NCI-H82 treated with DMSO at 0.1 percent for 48 hours (cell line): ENCODE results near the gene FMN1.

ENCODE experiments used
- DNase-seq: peaks from one replicate; lab custom pipeline; 2025; ENCODE audit not compliant: unreplicated experiment; lab: John Stamatoyannopoulos, UW

The FMN1 gene

DNA sequence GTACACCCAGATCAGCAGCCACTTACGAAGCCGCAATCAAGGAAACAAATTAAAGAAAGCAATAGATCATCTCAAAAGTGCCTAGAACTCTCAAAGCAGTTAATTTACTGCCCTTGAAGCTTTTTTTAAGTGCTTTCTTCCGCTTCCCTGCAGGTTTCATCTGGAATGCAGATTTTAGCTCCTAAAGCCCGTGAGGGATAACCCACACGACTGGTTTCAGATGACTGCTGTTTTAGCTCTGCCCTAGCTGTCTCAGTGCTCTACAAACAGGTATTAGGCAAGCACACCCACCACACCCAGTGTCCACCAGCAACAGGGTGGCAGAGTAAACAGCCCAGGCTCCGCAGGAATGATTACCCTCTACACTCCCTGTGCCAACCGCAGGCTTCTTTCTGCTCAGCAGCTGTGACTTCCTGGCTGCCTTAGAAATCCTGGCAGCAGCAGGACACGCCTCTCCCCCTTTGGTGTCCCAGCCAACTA, 126.0 kb downstream of the FMN1 start:
- no peak for DNase-seq

DNA sequence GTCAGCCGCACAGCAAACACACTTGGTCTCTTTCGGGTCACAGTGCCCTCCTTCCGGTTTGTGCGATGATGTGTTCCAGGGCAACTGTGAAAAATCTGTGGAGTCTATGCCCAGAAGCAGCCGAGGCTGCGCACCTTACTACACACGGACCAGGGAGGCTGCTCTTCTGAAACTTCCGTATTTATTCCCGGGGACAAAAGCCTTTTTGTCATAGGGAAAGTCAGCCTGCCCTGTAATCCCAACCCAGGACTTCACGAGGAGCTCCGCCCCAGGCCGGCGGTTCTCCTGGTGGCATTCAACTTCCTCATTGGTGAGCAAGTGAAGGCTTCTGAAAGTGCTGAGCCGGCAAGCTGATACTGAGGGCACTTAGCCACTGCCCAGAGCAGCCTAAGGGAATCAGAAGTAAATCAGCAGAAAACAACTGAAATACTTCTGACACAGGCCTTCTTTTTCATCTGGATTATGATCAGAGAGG, 126.5 kb downstream of the FMN1 start:
- DNase-seq = no peak

DNA sequence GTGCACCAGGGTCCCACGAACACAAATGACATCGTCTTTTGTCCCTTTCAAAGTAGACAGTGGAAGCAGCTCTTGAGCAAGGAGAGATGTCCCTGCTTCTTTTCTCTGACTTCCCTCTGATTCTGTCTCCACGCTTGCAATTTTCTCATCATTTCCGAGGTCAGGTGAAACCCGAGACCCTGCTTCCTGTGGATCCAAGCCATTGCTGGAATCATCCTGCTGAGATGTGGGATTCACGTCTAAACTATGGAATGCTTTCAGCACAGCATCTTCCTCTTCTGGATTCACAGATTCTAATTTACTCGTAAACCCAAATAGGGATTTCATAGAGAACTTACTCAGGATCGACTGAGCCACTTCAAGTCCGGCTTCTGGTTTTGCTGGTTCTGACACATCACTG, 127.1 kb downstream of the FMN1 start:
- DNase-seq = no peak

DNA sequence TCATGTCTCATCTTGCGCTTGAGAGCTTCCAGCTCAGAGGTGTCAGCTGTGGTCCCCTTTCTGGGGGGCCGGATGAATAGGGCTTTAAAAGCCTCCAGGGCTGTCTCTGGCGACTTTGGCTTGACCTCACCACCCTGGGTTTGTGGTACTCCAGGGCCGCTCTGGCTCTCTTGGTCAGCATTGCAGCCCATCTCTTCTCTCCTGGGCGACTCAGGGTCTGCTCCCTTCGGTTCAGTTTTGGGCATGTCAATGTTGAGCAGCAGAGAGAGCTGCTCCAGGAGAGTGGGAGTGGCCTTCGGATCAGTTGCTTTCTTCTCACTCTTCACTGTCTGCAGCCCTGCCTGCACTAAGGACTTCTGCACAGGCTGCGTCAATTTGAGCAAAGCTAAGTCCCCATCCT, 127.9 kb downstream of the FMN1 start:
- DNase-seq = no peak

DNA sequence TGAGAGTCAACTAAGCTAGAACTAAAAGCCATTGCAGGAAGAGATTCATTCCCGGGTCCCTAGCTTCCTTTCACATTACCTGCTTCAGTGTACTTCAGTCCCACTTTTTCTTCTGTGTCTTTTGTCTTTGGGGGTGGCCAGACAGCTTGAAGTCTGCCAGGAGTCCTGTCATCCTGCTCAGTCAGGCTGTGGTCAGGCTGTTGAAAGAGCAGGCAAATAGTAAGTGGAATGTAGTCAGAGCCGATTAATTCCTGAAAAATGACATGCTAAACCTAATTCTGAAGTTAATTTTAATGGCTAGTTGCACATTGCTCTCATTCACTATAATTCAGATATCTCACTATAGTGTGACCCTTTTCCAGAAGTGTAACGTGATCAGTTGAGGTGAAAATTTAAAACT, 129.6 kb downstream of the FMN1 start:
- no peak for DNase-seq

DNA sequence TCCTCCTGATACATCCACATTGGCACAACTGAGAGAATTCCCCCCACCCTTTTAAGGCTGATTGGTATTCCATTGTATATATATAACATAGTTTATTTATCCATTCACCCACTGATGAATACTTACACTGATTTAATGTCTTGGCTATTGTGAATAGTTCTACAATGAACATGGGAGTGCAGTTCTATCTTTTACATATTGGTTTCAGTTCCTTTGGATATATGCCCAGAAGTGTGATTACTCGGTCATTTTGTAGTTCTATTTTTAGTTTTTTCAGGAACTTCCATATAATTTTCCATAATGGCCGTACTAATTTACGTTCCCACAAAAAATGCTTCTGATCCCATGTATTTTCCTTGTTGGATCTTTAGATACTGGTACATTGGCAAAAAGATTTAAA, 135.3 kb downstream of the FMN1 start:
- no peak for DNase-seq

DNA sequence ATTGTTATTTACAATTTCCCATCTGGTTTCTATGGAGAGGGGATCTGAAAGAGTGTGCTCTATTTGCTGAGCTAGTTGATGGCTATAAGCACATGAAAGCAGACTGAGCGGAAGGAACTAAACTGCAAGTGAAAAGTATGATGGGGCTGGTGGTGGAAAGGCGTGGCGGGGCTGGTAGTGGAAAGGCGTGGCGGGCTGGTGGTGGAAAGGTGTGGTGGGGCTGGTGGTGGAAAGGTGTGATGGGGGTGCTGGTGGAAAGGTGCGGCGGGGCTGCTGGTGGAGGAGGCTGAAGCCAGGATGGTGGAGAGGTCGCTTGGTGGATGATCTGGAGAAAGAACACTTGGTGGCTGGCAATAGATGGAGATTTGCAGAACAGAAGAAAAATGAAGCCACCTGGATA, 136.7 kb downstream of the FMN1 start:
- DNase-seq = no peak

DNA sequence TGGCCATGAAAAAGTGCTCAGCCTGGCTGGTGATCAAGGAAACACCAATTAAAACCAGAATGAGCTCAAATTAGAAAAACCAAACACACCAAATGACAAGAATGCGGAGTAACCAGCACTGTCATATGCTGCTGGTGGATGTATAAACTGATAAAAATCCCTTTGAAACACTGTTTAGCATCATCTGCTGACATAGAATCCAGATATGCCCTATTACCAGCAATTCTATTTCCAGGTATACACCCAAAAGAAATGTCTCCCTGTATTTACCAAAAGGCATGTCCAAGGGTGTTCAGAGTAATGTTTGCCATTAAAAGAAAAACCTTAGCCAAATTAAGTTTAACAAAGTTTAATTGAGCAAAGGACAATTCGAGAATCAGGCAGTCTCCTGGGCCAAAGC, 138.6 kb downstream of the FMN1 start:
- no peak for DNase-seq

DNA sequence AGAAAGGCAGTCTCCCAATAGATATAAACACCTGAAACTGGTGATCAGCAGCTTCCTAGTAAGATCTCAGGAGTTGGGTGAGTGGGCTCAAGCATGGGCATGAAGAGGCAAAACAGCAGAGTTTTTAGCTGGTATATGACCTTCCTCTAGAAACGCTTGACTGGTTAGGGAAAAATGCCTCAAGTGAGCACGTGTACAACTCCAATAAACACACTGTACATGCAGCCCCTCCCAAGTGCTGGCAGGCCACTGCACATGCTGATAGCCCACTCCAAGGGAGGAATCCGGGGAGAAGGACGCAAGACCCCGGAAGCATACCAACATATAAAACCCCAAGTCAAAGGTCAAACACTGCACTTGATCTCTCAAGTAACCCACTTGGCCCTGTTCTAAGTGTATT, 143.0 kb downstream of the FMN1 start:
- no peak for DNase-seq

DNA sequence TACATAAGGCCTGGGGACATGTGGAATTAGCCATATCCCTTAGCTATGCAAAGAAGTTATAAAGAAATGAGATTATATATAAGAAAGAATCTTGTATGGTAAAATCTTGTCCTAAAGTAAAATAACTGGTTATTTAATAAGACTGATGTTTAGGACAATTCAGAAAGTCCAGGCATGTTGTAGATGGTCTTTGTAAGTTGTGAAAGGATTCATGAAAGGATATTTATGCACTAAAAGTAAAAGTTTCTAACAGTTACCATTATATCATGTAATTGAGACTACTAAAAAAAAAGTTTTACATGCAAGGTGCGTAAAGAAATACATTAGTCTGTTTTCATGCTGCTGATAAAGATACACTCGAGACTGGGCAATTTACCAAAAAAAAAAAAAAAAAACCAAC, 146.3 kb downstream of the FMN1 start:
- DNase-seq = no peak

DNA sequence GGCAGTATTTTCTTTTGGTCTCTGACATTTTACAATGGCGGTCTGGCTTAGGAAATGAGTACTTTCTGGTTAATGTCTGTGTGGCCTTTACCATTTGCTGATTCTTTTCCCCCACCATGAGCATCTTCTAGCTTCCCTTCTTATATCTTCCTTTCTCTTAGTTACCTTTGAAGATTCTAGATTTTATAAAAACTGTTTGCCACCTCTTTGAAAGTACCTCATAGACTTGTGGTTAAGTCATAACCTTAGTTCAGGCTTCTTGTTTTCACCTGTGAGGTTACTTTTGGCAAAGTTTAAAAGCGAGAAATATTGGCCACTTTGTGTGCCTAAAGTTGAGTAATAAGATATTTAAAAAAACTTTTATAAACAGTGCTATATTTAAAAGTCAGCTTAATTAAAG, 147.4 kb downstream of the FMN1 start:
- no peak for DNase-seq

DNA sequence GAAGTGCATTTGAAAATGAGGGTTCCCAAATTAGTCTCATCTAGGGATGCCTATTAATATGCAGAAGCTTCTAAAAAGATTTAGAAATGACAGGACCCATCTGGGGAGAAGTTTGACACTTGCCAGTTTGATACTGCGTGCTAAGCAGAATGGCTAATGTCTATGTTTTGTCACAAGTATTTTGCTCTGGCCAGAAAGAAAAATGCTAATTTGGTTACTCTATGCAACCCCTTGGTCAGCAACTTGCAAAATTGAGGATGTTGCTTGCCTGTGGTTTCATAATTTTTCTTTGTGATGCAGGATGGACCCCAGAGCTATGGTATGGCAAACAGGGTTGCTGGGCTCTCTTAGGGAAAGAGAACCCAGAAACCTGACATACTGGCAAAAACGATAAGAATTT, 148.2 kb downstream of the FMN1 start:
- DNase-seq = no peak

DNA sequence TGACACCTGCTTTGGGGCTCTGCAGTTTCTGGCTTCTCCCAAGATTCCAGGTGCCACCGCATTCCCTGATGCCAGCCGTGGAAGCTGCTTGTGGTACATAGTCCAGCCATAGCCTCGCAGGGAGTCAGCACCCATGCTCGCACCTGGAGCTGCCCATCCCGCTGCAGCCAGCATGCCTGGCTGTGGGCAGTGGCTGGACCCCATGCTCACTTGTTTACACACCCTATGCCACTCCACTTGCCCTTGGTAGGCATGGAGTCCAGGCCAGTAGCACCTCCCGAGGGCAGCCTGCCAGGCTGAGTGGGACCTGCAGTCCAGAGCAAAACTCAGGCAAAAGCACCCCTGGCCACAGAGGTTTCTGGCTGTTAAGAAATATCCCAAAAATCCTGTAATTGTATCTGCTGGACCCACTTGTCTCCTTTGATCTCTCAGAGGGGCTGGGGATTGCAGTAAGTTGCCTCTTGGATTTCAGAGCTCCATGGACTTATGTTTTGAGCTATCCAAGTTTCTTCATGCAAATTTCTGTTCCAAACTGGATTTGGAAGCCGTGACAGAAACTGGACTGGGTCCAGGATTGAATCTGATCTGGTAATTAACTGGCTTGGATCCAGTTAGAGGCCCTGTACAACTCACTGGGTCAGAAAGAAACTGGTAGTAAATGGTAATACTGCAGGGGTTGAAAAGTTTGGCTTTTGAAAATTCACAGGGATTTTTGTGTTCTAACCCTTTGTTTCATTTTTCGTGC, 149.3 kb downstream of the FMN1 start:
- DNase-seq = no peak

DNA sequence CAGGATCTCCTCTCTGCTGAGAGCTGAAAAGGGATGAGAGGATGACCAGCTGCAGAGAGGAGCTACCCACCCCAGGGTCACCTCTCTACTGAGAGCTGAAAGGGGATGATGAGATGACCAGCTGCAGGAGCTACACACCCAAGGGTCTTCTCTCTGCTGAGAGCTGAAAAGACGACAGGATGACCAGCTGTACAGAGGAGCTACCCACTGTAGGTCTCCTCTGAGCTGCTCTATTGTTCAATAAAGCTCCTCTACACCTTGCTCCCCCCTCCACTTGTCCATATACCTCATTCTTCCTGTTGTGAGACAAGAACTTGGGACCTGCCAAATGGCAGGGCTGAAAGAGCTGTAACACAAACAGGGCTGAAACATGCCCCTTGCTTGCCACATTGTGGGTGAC, 149.9 kb downstream of the FMN1 start:
- DNase-seq = no peak

DNA sequence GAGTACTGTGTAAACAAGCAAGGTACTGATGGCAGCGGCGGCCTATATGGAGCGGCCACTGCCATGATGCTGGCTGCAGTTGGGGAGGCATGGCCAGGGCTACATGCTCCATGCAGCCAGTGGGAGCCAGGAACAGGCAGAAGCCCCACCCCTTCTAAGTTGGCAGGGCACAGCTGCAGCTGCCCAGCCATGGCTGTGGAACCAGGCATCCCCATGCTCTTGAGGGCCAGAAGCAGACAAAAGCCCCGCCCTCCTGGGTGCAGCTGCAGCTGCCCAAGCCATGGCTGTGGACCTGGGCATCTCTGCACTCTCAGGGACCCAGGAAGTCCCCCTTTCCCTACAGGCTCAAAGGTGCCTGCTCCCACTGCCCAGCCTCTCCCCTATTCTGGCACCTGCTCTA, 150.9 kb downstream of the FMN1 start:
- no peak for DNase-seq

DNA sequence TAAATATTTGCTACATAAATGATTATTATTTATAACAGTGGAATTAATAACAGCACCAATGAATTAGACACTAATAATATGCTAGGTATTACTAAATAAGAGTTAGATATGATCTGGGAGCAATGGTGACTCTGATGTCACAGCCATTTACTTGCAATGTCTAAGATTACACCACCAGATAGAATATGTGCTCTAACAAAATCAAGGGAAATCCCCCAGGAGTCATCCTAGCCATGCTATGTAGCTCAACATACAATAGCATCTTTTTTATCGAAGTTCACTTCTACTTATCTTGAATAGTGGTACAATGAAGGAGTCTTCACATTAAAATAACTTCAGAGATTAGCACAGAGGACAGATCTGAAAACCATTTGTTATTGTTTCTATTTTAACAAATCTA, 154.0 kb downstream of the FMN1 start:
- DNase-seq = no peak

DNA sequence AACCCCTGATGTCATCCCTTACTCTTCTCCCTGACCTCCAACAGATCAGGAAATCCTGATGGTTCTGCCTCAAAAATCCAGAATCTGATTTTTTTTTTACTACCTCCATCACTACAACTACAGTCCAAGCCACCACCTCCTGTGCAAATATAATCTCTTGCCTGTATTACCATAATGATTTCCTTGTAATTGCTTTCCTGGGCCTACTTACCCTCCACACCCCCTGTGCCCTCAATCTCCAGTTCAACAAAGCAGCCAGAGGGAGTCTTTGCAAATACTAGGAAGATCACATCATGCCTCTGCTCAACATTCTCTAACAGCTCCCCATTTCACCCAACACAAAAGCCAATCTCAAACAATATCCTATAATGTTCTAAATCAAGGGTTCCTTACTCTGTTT, 159.9 kb downstream of the FMN1 start:
- DNase-seq = no peak

DNA sequence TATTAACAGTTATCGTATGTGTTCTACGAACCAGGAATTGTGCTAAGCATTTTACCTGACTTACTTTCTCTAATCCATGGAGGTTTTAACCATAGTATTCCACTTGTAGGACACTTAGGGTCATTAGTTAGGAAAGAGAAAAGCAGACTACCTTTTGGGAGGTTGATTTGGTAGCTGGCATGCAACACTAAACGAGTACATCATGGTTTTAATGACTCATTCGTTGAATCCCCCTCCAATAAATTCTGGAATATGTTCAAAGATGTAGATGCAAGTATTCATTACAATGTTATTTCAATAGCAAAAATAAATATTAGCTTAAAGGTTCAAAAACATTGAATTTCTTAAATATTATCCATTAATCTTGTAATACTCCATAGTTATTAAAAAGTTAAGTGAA, 162.5 kb downstream of the FMN1 start:
- no peak for DNase-seq

DNA sequence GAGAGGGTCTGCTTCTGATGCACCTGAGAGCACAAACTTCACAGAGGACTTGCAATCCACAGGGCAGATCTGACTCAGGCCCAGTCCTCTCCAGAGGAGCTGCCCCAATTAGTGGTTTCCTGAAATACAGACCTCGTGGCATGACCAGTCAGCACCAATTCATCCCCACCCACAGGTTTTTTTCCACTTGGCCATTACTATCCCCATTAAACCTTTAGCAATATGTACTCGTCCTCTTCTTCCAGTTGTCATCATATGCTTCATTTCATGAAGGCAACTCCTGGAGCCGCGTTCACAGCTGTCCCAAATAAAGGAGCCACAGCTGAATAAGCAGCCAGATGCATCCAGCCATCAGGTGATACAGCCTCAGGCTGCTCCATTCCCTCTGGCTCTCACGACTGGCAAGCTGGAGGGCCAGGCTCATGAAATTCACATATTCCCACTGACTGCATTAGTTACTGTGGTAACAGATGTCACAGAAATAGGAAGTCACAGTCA, 163.1 kb downstream of the FMN1 start:
- no peak for DNase-seq

DNA sequence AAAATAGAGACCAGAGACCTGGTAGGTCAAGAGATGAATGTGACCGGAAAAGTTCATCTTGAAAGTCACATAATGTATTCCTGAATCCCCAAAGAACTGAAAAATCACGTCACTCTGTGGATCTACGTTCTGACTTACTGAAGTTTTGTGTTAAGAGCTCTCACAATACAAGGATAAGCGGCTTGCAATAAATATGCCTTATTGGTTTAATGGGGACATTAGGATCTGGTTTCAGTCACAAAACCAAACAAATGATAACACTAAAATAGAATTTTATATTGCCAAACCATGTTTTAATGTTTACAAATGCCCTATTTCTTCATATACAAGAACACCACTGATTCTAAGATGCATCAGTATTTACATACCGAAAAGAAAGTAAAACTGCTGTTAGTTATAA, 164.2 kb downstream of the FMN1 start:
- DNase-seq = no peak

DNA sequence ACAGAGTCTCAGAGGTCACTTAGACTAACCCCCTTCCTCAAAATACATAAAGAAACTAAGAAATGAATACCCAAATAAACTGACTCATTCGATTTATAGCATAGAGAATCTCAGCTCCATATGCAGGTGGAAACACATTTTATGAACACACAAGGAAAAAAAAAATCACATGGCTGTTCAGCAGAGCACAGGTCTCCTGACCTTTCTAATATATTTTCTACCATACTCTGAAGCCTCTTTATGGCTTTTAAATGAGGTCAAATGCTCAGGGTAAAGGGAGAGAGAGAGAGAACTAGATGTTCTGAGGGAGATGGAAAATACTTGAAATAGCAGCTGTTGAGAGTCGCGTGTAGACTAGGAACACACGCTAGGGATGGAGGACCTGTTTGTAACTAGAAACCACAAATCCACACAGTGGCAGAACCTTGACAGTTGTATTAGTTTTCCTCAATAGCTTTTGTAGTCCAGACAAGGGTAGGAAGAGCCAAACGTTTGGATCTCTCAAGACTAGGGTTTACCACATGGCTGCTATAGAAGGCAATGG, 165.3 kb downstream of the FMN1 start:
- no peak for DNase-seq

DNA sequence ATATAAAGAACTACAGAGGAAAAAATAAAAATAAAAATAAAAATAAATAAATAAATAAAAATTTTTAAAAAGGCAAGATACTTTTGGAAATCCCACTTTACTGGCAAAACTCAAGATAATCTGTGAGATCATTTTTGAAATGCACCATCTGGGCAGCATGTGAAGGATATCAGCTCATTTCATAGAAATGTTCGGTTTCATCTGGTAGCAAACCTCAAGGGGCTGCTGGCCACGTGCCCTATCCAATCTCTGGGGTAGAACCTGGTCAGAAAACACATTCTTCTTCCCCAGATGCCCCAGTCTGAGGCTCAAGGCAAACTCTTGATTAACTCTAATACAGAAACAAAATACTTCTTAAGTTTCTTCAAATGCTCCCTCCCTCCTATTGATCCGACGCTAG, 166.0 kb downstream of the FMN1 start:
- DNase-seq = no peak
